IPS-20b (cell line): ENCODE measurements around the gene NDUFA6.
"Not testable (repeated sequence)": the region's sequence is repeated elsewhere in the genome, so short reads cannot be mapped to it uniquely, and the experiment has no call there.

Experiments used
- H3K27ac ChIP-seq: one replicate; pipeline ENCODE4 v1.5.1; 2013; ENCODE audit warnings: low read length
- H3K27me3 ChIP-seq: 2 replicates; pipeline ENCODE4 v1.6.1; 2013; ENCODE audit warnings: mild to moderate bottlenecking, low read length, inconsistent platforms; ENCODE audit not compliant: insufficient read depth
- H3K36me3 ChIP-seq: 2 replicates; pipeline ENCODE4 v1.6.1; 2013; ENCODE audit warnings: low read depth, mild to moderate bottlenecking, inconsistent platforms, low read length, moderate library complexity; ENCODE audit not compliant: insufficient read depth
- H3K4me1 ChIP-seq: 2 replicates; pipeline ENCODE4 v1.6.1; 2013; ENCODE audit warnings: mild to moderate bottlenecking, control low read depth, inconsistent platforms, low read length, moderate library complexity; ENCODE audit not compliant: insufficient read depth
- H3K4me3 ChIP-seq: 2 replicates; pipeline ENCODE4 v1.5.1; 2013; ENCODE audit warnings: mild to moderate bottlenecking, low read length, inconsistent platforms
- H3K9ac ChIP-seq: 2 replicates; pipeline ENCODE4 v1.6.1; 2013; ENCODE audit warnings: low read depth, mild to moderate bottlenecking, inconsistent platforms, low read length, moderate library complexity
- H3K9me3 ChIP-seq: 2 replicates; pipeline ENCODE4 v1.6.1; 2013; ENCODE audit warnings: mild to moderate bottlenecking, low read depth, low read length, inconsistent platforms; ENCODE audit not compliant: insufficient read depth

Gene NDUFA6

GRCh38 chr22:42128776-42129694, 38.5 kb upstream of the NDUFA6 start:
- not testable (repeated sequence) for H3K27ac ChIP-seq, H3K36me3 ChIP-seq, H3K4me1 ChIP-seq, H3K27me3 ChIP-seq, H3K9me3 ChIP-seq, H3K9ac ChIP-seq, H3K4me3 ChIP-seq

GRCh38 chr22:42128007-42128406, 37.4 kb upstream of the NDUFA6 start:
- H3K9me3 ChIP-seq, H3K4me1 ChIP-seq, H3K4me3 ChIP-seq, H3K9ac ChIP-seq, H3K36me3 ChIP-seq, H3K27ac ChIP-seq, H3K27me3 ChIP-seq: not testable (repeated sequence)

DNA sequence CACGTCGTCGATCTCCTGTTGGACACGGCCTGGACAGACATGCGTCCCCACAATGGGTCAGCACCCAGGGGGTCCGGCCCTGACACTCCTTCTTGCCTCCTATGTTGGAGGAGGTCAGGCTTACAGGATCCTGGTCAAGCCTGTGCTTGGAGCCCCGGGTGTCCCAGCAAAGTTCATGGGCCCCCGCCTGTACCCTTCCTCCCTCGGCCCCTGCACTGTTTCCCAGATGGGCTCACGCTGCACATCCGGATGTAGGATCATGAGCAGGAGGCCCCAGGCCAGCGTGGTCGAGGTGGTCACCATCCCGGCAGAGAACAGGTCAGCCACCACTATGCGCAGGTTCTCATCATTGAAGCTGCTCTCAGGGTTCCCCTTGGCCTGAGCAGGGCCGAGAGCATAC, 37.0 kb upstream of the NDUFA6 start:
- Histone ChIP-seq H3K27me3 (peaks cover 1% of the 10 kb centered on the region; the same call in 1 of the 2 replicates), H3K9ac (no peak overlapping the region), H3K27ac (no peak overlapping the region), H3K36me3 (no peaks in the 10 kb centered on the region), H3K9me3 (no peaks in the 10 kb centered on the region), H3K4me1 (no peaks in the 10 kb centered on the region), H3K4me3 (no peak overlapping the region)

- not testable (repeated sequence) for H3K9me3 ChIP-seq, H3K27me3 ChIP-seq, H3K4me3 ChIP-seq, H3K4me1 ChIP-seq, H3K9ac ChIP-seq, H3K36me3 ChIP-seq, H3K27ac ChIP-seq
Measured at GRCh38 chr22:42123529-42123928, 33.0 kb upstream of the NDUFA6 start.

GRCh38 chr22:42120231-42121021, 29.9 kb upstream of the NDUFA6 start:
- not testable (repeated sequence) for H3K27ac ChIP-seq

GRCh38 chr22:42116848-42117424, 26.4 kb upstream of the NDUFA6 start:
- H3K9me3 ChIP-seq = peaks cover 16% of the 10 kb centered on the region
- no peaks in the 10 kb centered on the region for H3K4me1 ChIP-seq
- no peaks in the 10 kb centered on the region for H3K36me3 ChIP-seq
- no peak overlapping the region for H3K9ac ChIP-seq
- no peak overlapping the region for H3K27ac ChIP-seq
- peaks cover 5% of the 10 kb centered on the region; the same call in 1 of the 2 replicates for H3K27me3 ChIP-seq
- H3K4me3 ChIP-seq = no peak overlapping the region

More at GRCh38 chr22:42120231-42121021, 29.9 kb upstream of the NDUFA6 start:
- H3K36me3 ChIP-seq, H3K9me3 ChIP-seq, H3K4me3 ChIP-seq, H3K27me3 ChIP-seq, H3K4me1 ChIP-seq, H3K9ac ChIP-seq: not testable (repeated sequence)

DNA sequence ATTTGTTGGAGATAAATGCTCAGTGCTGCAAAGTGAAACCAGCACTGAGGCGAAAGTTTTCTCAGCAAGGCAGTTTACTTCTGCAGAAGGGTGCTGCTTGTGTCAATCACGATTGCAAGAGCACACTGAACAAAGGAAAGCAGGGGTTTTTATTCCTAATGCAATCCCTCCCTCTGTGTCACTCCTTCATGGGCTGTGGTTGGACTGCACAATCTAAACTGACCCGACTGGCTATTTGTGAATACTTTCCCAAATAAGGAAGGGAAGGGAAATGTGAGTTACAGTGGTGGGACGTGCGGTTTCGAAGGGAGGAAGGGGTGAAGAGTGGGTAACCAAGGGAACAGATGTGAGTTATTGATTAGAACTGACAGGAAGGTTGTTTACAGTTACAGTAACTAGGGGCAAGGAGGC, 24.9 kb upstream of the NDUFA6 start:
- not testable (repeated sequence) for H3K27me3 ChIP-seq, H3K27ac ChIP-seq, H3K4me3 ChIP-seq, H3K4me1 ChIP-seq, H3K36me3 ChIP-seq, H3K9ac ChIP-seq
- peaks cover 16% of the 10 kb centered on the region for H3K9me3 ChIP-seq

GRCh38 chr22:42114721-42115120, 24.1 kb upstream of the NDUFA6 start:
- H3K9ac ChIP-seq = no peak overlapping the region
- no peaks in the 10 kb centered on the region for H3K36me3 ChIP-seq
- no peaks in the 10 kb centered on the region for H3K4me1 ChIP-seq
- H3K9me3 ChIP-seq = peaks cover 16% of the 10 kb centered on the region
- H3K4me3 ChIP-seq = no peak overlapping the region
- H3K27me3 ChIP-seq = peaks cover 5% of the 10 kb centered on the region; the same call in 1 of the 2 replicates
- H3K27ac ChIP-seq = no peak overlapping the region

DNA sequence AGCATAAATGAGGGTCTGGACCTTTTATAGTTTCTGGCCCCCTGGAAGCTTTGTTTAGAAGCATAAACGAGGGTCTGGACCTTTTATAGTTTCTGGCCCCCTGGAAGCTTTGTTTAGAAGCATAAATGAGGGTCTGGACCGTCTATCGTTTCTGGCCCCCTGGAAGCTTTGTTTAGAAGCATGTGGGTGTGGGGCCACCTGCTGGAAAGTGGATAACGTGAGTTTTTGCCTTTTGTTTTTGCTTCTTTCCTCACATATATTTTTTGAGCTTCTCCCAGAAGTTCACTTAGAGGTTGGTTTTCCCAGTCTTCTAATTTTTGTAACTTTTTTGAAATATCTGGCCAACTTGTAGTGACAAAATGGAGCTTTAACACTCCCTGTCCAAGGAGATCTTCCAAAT, 22.2 kb upstream of the NDUFA6 start:
- H3K36me3 ChIP-seq, H3K4me1 ChIP-seq, H3K27ac ChIP-seq, H3K9ac ChIP-seq, H3K27me3 ChIP-seq, H3K4me3 ChIP-seq: not testable (repeated sequence)
- H3K9me3 ChIP-seq = peaks cover 16% of the 10 kb centered on the region

- H3K9ac ChIP-seq = no peak overlapping the region
- H3K36me3 ChIP-seq = no peaks in the 10 kb centered on the region
- H3K4me3 ChIP-seq = no peak overlapping the region
- H3K27ac ChIP-seq = no peak overlapping the region
- H3K4me1 ChIP-seq = no peaks in the 10 kb centered on the region
- H3K27me3 ChIP-seq = no peaks in the 10 kb centered on the region
- peaks cover 16% of the 10 kb centered on the region for H3K9me3 ChIP-seq
Measured at GRCh38 chr22:42111798-42112197, 21.2 kb upstream of the NDUFA6 start.

DNA sequence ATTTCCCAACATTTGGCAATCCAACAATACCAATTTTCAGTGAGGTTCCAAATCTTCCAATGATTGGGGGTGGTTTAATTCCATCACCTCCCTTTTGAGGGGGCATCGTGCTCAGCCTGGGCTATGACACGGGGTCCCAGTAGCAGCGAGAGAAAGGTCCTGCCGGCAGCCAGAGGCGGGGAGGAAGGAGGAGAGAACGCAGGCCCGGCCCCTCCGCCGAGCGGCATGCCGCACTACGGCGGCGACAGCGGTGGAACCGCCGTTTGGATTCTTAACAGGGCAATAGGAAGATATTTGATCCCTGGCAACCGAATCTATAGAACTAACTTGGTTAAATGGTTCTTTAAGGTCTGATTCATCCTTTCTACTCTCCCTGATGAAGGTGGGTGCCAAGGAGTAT, 18.3 kb upstream of the NDUFA6 start:
- Histone ChIP-seq H3K9ac (no peak overlapping the region), H3K4me1 (no peaks in the 10 kb centered on the region), H3K4me3 (no peak overlapping the region), H3K27ac (no peak overlapping the region), H3K27me3 (no peaks in the 10 kb centered on the region), H3K9me3 (peaks cover 15% of the 10 kb centered on the region; the same call in 1 of the 2 replicates), H3K36me3 (no peaks in the 10 kb centered on the region)
